ENCODE data around the gene GORAB.

GRCh38 chr1:170511038-170511437, 20.9 kb upstream of the GORAB start:
- no peak for TF ChIP-seq CTCF (conservative IDR thresholded peaks at IDR 0.05; ENCODE audit: low read depth, low read length)
- TF ChIP-seq MAFK (IDR thresholded peaks at IDR 0.05; ENCODE audit: low read depth, low read length) = no peak
- TF ChIP-seq RCOR1 (IDR thresholded peaks at IDR 0.05; ENCODE audit: insufficient replicate concordance, low read length) = no peak
- TF ChIP-seq RAD21 (IDR thresholded peaks at IDR 0.05; ENCODE audit: low read length) = no peak
- no peak for TF ChIP-seq POLR2A (IDR thresholded peaks at IDR 0.05; ENCODE audit: low read depth, low read length)
